SK-N-SH (cell line): ENCODE measurements around the gene PALLD.

Experiments
- CHD2 ChIP-seq: fragments of 150-350 bp; IDR thresholded peaks from 2 replicates; pipeline ENCODE4 v1.6.1; 2018; ENCODE audit warnings: low read length; ENCODE audit not compliant: partially characterized antibody
- EP300 ChIP-seq, 2 experiments: IDR thresholded peaks; 2 replicates each; pipeline versions ENCODE4 v1.4.0 to v1.6.1; 2012; ENCODE audit warnings: borderline replicate concordance in 1 of 2, low read depth in 1 of 2, low read length in 1 of 2
- JUND ChIP-seq: IDR thresholded peaks from 2 replicates; pipeline ENCODE4 v1.4.0; 2012
- MXI1 ChIP-seq: IDR thresholded peaks from 2 replicates; pipeline ENCODE4 v1.6.1; 2012; ENCODE audit warnings: mild to moderate bottlenecking, low read depth, low read length, improper control_type of control experiment
- POLR2AphosphoS5 ChIP-seq: IDR thresholded peaks from 2 replicates; pipeline ENCODE4 v1.6.1; 2012; ENCODE audit warnings: low read depth, low read length
- RAD21 ChIP-seq: IDR thresholded peaks from 2 replicates; pipeline ENCODE4 v1.6.1; 2012; ENCODE audit warnings: mild to moderate bottlenecking, low read length
- RCOR1 ChIP-seq: fragments of 150-350 bp; IDR thresholded peaks from 2 replicates; pipeline ENCODE4 v1.6.1; 2017; ENCODE audit warnings: antibody characterized with exemption, low read length
- SMC3 ChIP-seq: IDR thresholded peaks from 2 replicates; pipeline ENCODE4 v1.6.1; 2012; ENCODE audit warnings: low read depth, low read length, improper control_type of control experiment
- TF ChIP-seq, protein P1 (sequence below): fragments of 200-600 bp; sonication (generic); IDR thresholded peaks from 2 replicates; pipeline ENCODE4 v1.6.1; 2017; ENCODE audit warnings: antibody characterized with exemption, mild to moderate bottlenecking, moderate library complexity
- TF ChIP-seq, protein P2 (sequence below): fragments of 150-350 bp; IDR thresholded peaks from 2 replicates; pipeline ENCODE4 v1.6.1; 2016; ENCODE audit warnings: mild to moderate bottlenecking, low read depth, low read length
- TF ChIP-seq, protein P3 (sequence below): IDR thresholded peaks from 2 replicates; pipeline ENCODE4 v1.4.0; 2012; ENCODE audit warnings: low read depth

DNA sequence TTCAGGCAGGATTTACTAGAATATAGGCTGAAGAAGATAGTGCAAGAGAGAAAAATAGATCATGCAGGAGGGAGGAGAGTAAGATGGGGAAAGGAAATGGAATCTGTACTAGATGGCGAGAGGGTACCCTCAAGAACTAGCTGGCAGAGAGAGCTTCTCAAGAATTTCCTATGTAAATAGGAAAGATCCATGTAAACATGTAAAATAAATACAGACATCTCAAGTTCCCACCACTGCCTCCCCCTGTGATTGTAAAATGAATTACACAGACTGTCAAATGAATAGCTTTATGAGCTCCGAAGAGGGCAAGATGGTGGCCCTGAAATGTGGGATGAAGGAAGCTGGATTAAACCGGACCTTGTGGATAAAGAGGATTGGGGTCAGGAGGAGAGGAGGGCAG, 178.0 kb downstream of the PALLD start:
- TF ChIP-seq MXI1 (no peak), RCOR1 (no peak), POLR2AphosphoS5 (no peak), EP300 (IDR thresholded peaks at IDR 0.05; ENCODE audit: borderline replicate concordance in 1 of 2, low read depth in 1 of 2, low read length in 1 of 2) (no peak), SMC3 (no peak), JUND (no peak), RAD21 (no peak), CHD2 (no peak)
- TF ChIP-seq, protein P1, sequence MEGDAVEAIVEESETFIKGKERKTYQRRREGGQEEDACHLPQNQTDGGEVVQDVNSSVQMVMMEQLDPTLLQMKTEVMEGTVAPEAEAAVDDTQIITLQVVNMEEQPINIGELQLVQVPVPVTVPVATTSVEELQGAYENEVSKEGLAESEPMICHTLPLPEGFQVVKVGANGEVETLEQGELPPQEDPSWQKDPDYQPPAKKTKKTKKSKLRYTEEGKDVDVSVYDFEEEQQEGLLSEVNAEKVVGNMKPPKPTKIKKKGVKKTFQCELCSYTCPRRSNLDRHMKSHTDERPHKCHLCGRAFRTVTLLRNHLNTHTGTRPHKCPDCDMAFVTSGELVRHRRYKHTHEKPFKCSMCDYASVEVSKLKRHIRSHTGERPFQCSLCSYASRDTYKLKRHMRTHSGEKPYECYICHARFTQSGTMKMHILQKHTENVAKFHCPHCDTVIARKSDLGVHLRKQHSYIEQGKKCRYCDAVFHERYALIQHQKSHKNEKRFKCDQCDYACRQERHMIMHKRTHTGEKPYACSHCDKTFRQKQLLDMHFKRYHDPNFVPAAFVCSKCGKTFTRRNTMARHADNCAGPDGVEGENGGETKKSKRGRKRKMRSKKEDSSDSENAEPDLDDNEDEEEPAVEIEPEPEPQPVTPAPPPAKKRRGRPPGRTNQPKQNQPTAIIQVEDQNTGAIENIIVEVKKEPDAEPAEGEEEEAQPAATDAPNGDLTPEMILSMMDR: no peak
- TF ChIP-seq, protein P2, sequence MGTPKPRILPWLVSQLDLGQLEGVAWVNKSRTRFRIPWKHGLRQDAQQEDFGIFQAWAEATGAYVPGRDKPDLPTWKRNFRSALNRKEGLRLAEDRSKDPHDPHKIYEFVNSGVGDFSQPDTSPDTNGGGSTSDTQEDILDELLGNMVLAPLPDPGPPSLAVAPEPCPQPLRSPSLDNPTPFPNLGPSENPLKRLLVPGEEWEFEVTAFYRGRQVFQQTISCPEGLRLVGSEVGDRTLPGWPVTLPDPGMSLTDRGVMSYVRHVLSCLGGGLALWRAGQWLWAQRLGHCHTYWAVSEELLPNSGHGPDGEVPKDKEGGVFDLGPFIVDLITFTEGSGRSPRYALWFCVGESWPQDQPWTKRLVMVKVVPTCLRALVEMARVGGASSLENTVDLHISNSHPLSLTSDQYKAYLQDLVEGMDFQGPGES: no peak
- TF ChIP-seq, protein P3, sequence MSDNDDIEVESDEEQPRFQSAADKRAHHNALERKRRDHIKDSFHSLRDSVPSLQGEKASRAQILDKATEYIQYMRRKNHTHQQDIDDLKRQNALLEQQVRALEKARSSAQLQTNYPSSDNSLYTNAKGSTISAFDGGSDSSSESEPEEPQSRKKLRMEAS: no peak
